SK-N-SH treated with all-trans-retinoic acid at 6 μM for 48 hours (cell line): Measurements from ENCODE around the gene ZBTB16.

Experiments used
- ARNTL ChIP-seq: fragments of 450-650 bp; formaldehyde crosslinking; IDR thresholded peaks from 2 replicates; pipeline ENCODE4 v1.5.0; 2020; ENCODE audit warnings: low read depth, mild to moderate bottlenecking, moderate library complexity, borderline replicate concordance
- ESRRG ChIP-seq: fragments of 250-450 bp; sonication (Bioruptor Pico); IDR thresholded peaks from 2 replicates; pipeline ENCODE4 v1.6.1; 2021; ENCODE audit warnings: mild to moderate bottlenecking
- PATZ1 ChIP-seq: fragments of 250-450 bp; sonication (Bioruptor Pico); IDR thresholded peaks from 2 replicates; pipeline ENCODE4 v1.8.0; 2020; ENCODE audit warnings: mild to moderate bottlenecking, moderate library complexity, borderline replicate concordance
- PPARA ChIP-seq: fragments of 250-450 bp; sonication (Bioruptor Pico); IDR thresholded peaks from 2 replicates; pipeline ENCODE4 v1.5.0; 2020; ENCODE audit warnings: mild to moderate bottlenecking, borderline replicate concordance
- RARB ChIP-seq: fragments of 250-450 bp; sonication (Bioruptor Pico); IDR thresholded peaks from 2 replicates; pipeline ENCODE4 v1.8.0; 2021; ENCODE audit warnings: mild to moderate bottlenecking, moderate library complexity
- TOX ChIP-seq: fragments of 250-450 bp; sonication (Bioruptor Pico); IDR thresholded peaks from 2 replicates; pipeline ENCODE4 v1.8.0; 2021; ENCODE audit warnings: mild to moderate bottlenecking, moderate library complexity, borderline replicate concordance
- ZFP30 ChIP-seq: fragments of 450-650 bp; formaldehyde crosslinking; IDR thresholded peaks from 2 replicates; pipeline ENCODE4 v1.5.0; 2022; ENCODE audit warnings: mild to moderate bottlenecking, moderate library complexity
- TF ChIP-seq, protein P1 (sequence below): fragments of 250-450 bp; sonication (Bioruptor Pico); IDR thresholded peaks from 2 replicates; pipeline ENCODE4 v1.5.1; 2020; ENCODE audit warnings: low read depth, mild to moderate bottlenecking, moderate library complexity

DNA sequence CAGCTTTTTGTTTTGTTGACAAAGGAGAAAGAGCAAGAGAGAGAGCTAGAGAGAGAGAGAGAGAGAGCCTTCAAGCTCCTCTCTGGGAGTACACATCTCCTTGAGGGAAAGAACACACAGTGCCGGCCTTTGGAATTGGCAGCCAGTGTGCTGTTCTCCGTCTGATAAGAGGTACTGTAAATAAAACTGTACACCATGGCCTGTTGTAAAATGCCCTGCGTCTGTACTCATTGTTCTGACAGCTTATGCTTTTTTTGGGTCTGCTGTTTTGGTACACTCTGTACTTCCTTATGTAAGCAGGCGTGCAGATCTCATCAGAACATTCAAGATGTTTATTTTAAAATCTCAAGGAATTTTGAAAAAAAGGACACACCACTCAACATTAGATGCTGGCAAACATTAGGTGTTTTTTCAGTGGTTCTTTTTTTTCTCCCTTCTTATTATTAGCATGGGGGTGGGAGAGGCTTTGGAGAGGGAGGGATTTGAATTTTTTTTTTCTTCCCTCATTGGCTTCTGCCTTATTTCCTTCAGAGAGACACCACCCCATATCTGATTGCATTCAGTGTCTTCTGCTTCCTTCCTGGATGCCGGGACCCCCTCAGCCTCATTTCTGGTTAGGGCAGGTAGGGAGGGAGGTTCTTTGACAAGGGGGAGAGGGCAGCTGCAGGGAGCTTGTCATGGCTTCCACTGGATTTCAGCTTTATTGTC lies 119.9 kb downstream of the ZBTB16 start:
- TF ChIP-seq ESRRG (CRISPR knock-in tag) (no peak), RARB (CRISPR knock-in tag) (no peak), PATZ1 (CRISPR knock-in tag) (no peak), PPARA (CRISPR knock-in tag) (no peak), ARNTL (CRISPR knock-in tag) (no peak), ZFP30 (CRISPR knock-in tag) (no peak), TOX (CRISPR knock-in tag) (no peak)
- TF ChIP-seq, protein P1, sequence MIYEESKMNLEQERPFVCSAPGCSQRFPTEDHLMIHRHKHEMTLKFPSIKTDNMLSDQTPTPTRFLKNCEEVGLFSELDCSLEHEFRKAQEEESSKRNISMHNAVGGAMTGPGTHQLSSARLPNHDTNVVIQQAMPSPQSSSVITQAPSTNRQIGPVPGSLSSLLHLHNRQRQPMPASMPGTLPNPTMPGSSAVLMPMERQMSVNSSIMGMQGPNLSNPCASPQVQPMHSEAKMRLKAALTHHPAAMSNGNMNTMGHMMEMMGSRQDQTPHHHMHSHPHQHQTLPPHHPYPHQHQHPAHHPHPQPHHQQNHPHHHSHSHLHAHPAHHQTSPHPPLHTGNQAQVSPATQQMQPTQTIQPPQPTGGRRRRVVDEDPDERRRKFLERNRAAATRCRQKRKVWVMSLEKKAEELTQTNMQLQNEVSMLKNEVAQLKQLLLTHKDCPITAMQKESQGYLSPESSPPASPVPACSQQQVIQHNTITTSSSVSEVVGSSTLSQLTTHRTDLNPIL (CRISPR knock-in tag): no peak
